HG02981 (cell line): ENCODE data around the gene FSIP1.

Experiments
- ATAC-seq: cut with Tn5 transposase; IDR thresholded peaks from one replicate; pipeline ENCODE4 v1.9.1; 2021; ENCODE audit warnings: mild to moderate bottlenecking, moderate library complexity; ENCODE audit not compliant: unreplicated experiment

The FSIP1 gene

DNA sequence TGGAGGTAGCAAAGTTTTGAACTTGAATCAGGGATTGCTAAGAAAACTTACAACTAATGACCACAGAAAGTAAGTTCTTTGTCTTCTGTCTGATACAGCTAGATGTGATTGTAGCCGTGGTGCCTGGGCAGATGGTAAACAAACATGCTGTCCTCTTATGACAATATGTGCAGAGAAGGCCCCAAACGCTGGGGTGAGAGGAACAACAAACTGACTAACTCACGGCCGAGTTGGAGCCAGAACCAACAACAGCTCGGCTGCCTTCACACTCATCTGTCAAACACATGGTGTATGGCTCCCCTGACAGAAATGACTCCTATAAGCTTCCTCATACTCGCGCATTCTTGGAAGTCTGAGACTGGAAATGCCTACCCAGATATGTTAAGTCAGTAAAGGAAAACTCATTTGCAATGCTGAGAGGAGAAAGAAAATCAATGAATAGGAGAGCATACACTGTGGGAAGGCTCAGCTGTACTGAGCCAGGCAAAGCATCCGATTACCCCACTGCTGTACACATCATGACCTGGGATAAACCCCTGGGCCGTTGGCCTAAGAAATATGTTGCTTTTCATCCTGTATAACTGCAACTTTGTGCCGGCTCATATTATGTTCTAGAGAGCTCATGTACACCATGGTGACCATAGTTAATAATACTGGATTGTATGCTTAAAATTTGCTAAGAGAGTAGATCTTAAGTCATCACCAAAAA is 196.1 kb downstream of the FSIP1 start:
- ATAC-seq: no peak

DNA sequence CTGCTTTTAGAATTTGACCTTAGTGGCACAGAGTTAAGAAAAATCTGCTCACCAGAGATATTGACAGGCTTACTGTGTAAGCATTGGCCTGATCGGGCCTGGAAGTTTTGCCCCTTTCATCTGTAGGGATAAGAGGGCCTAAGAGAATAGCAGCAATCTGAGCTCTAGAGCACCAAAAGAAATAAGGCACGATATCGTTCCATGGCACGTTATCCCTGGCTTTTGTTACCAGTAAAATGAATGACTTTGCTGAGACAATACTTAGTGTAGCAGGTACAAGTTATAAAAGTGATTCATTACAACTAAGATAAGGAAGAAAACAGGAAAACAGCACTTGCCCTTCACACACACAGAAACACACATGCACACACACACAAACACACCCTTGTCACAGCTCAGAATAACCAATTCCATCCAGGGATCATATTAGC is 196.8 kb downstream of the FSIP1 start:
- ATAC-seq: no peak

DNA sequence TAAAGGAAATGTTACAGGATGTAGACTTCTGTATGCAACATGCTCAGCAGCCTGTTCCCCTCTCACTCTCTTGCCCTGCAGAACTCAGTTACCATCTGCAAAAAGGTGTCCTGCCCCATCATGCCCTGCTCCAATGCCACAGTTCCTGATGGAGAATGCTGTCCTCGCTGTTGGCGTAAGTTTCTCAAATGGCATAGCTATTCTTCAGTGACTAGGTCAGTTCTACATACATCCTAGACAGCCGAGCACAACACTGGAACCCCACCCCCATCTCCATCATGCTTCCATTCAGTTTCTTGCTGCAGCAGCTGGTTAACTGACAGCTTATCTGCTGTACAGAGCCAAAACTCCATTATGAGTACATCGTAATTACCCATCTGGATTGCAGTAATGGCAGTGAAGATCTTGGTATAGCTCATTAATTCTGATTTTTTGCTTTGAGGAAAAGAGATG is 197.2 kb downstream of the FSIP1 start:
- no peak for ATAC-seq

DNA sequence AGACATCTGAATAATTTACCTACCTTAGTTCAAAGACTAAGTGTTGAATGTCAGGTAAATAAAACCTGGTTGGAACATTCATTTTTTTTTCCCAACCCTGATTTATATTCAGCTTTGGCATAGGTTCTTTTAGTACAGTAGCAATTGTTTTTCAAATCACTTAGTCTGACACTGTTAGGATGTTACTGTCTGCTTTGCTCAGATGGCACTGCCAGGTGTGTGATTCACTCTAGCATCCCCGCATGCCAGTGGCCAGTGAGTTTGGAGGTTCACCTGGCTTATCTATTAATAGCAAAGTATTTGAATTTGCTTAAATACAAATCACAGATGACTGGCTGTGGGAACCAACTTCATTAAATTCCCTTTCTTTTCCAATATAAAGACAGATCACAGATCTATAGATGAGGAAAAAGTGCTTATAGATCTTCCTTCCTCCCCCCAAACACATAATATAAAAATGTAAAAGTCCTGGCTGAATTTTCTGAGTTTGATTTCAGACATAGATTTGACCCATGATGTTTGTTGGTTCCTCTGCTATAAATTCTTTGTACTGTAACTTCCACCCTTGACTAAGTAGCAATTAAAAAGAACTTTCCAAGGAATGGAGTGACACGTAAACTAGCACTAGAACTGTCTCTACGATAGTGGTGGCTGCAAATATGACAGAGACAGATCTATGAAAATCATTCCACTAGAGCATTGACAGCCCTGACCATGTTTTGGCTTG is 197.8 kb downstream of the FSIP1 start:
- ATAC-seq: no peak

GRCh38 chr15:39584266-39584659 is 198.4 kb downstream of the FSIP1 start:
- no peak for ATAC-seq

DNA sequence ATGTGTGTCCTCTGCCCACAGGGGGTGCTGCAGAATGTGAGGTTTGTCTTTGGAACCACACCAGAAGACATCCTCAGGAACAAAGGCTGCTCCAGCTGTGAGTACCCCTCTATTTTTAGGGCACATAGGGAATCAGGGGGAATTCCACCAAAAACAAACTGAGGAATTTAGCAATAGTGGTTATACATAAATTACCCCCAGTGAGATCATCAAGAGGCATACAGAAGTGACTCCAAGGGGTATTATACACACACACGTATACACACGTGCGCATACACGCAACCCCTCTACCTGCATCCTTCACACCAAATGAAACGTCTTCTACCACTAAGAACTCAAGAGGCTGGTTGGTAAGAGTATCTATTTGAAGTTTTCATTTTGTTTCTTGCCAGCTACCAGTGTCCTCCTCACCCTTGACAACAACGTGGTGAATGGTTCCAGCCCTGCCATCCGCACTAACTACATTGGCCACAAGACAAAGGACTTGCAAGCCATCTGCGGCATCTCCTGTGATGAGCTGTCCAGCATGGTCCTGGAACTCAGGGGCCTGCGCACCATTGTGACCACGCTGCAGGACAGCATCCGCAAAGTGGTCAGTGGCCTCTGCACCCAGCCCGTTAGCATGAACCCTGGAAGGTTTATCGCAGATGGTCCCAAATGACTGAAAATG is 198.9 kb downstream of the FSIP1 start:
- no peak for ATAC-seq

DNA sequence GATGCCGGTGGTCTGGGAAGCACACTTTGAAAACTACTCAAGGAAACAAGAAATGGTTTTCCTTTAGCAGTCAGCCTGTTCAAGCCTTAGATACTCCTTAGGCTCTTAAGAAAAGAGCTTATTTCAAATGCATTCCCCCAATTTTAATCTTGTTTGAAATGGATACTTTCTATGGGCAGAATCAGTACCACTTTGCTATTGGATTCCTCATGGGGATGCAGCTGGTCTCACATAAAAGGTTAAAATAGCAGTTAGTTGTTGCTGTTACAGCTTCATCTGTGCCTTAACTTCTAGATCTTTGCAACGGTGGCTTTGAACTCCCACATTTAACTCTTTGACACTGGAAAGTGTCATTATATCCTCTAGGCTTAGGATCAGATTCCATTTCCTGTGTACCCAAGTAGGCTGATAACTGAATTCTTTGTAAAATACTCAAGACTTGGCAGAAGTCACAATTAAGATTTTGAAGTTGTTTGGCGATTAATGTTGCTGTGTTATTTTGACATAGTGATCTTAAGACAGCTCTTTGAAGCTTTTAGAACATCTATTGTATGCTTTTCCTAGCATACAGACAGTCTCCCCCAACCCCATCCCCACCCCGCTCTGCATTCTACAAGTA is 199.6 kb downstream of the FSIP1 start:
- ATAC-seq: no peak

DNA sequence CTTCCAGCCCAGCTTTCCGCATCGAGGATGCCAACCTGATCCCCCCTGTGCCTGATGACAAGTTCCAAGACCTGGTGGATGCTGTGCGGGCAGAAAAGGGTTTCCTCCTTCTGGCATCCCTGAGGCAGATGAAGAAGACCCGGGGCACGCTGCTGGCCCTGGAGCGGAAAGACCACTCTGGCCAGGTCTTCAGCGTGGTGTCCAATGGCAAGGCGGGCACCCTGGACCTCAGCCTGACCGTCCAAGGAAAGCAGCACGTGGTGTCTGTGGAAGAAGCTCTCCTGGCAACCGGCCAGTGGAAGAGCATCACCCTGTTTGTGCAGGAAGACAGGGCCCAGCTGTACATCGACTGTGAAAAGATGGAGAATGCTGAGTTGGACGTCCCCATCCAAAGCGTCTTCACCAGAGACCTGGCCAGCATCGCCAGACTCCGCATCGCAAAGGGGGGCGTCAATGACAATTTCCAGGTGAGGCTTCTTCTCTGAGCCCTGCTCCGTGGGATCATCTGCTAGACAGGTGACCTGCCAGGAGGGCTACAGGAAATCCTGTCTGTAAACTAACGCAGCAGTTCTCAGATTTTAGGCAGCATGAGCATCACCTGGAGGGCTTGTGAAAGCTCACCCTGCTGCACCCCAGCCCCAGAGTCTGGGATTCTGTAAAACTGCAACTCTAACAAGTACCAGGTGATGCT is 200.2 kb downstream of the FSIP1 start:
- no peak for ATAC-seq

DNA sequence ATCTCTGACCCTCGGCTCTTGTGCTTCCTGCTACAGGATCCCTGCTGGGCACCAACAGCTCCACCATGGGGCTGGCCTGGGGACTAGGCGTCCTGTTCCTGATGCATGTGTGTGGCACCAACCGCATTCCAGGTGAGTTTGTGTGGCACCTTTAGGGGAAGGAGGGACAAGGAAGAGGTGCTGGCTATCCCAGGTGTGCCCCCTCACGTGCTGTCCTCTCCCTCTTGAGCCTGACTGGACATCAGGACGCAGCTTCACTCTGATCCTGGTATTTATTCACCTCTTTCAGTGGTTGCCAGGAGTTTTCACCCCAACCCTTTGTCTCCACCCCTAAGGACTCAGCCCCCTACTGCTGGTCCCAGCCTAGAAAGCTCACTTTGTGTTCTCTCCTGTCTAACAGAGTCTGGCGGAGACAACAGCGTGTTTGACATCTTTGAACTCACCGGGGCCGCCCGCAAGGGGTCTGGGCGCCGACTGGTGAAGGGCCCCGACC is 200.8 kb downstream of the FSIP1 start:
- ATAC-seq: no peak

DNA sequence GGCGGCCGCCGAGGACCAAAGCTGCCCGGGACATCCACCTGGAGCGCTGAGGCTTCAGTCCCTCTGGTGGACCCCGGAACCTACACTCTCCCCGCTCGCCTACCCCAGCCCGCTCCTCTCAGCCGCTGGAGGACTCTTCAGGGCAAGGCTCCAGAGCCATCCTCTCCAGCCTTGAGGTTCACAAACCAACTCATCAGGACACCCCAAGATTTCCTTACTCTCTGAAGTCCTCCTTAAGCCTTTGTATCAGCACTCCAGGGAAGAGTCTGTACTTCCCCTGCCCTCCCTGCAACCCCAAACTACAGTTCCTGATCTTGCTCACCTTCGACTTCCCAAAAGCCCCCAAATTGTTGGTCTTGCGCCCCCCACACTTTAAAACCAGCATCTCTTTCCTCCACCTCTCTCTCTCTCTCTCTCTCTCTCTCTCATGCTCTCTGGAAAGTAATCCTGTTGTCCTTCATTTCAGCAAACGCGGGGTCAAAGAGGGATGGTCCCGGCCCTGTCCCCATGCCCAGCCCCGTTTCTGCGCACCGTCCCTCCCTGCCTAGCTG is 201.3 kb downstream of the FSIP1 start:
- ATAC-seq: no peak

- ATAC-seq: no peak
These were observed 202.0 kb downstream of the FSIP1 start, which contains the start of gene THBS1 for GRCh38 chr15:39580485-39581241. Gene THBS1 (plus strand): TSS chr15:39581079. CDS start chr15:39581858, 779 bp downstream.

- ATAC-seq: peak; percentile 79
These were observed 202.5 kb downstream of the FSIP1 start for GRCh38 chr15:39580117-39580484.

DNA sequence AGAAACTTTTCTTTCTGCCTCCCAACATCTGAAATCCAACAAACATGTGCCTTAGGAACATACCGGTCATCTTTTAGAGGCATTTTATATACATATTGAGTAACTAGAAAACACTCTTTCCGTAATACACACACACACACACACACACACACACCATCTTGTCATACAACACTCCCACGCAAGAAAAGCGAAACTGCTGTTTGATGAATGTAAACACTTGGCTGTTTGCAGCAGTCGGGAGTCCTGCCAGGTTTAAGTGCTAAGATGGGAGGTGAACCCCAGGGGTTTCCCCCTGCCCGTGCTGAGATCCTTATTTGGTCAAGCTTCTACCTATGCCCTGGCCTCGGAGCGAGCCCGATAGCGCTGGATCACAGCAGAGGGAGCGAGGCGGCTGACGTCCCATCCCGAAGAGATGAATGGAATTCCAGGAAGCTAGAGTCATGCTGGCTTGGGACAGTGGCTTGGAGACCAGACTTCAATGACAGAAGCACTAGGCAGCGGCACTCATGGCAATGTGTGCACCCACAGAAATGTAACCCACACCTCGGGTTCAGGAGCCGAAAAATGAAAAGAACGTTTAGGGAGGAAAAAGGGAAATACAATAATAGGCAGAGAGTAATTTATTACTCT is 203.0 kb downstream of the FSIP1 start:
- no peak for ATAC-seq

DNA sequence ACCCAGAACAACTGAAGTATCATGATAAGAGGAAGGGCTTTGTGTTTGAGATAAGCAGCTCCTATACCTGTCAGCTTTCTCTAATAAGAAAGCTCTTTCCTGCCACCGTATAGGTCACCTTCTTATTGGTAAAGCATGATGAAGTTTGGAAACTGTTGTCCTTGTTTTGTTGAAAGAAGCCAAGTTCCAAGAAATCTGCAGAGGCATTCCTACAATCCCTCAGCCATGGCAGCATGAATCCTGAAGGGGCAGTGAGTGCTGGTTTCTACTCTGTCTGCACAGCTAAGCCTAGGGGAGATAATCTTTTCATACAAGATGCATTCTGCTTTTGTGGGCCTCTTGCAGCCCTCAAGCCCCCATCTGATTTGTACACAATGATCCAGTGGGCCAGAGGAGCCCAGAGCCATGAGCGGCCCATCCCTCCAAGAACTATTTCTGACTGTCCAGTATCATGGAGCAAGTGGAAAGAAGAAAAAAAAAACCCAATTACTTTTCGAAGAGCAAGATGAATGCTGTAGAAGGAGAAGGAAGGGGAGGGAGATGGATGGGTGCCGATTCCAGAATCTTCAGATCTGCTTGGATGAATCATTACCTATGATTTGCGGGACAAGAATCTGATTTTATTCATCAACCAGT is 203.7 kb downstream of the FSIP1 start:
- ATAC-seq: no peak

DNA sequence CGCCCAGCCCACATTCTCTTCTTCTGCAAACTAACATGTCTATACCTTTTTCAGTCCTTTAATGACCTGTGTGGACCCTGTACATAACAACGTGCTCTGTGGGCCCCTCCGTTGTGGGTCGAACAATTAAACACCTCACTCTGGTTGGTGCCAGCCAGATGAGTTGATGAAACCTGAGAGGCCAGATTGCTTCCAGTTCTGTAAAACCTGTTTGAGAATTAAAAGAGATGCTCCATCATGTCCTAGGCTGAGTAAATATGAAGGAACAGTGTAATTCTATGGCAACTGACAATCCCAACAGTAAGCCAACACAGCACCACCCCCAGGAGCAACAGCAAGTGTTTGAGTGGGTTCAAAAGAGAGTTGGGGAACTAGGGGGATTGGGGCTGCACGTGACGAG is 207.5 kb downstream of the FSIP1 start:
- no peak for ATAC-seq

GRCh38 chr15:39574427-39574826 is 208.2 kb downstream of the FSIP1 start:
- ATAC-seq: no peak

DNA sequence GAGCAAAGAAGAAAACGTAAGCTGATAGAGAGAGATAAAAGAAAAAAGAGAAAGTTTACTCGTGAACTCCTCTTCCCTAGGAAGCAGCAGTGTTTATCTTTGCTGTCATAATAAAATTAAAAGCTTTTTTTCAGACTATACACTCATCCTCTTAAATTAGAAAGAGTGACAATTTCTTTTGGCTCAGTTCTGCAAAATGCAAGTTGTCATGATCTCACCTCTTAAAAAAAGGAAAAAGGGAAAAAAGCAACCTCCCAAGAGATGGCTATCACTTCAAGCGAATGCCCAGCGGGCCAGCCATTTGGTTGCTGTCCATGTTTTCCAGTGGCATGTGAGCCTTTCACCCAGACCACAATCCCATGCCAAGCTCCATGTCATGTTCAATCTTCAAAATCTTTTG is 208.8 kb downstream of the FSIP1 start:
- no peak for ATAC-seq

GRCh38 chr15:39573287-39573686 is 209.4 kb downstream of the FSIP1 start:
- ATAC-seq: no peak

- ATAC-seq: no peak
These were observed 216.8 kb downstream of the FSIP1 start for GRCh38 chr15:39565851-39566250.
